ENCODE data around the gene SLC2A4RG. TPM values are rescaled to one million over a fixed set of nuclear protein-coding genes. Genes with fewer than 3 reads are reported as not detected.
A peak's percentile ranks its signal among the peaks of the same experiment; 100 is the strongest.

The SLC2A4RG gene
- total and polyA plus RNA-seq, 2 of the 13 experiments (the other 11 are each of a cell fraction or from before 2014, with no cell fraction given) = 91.4 to 95.9 TPM

GRCh38 chr20:63697357-63697867 is 42.2 kb upstream of the SLC2A4RG start (continued):
- TF ChIP-seq AHDC1 (CRISPR knock-in tag; IDR thresholded peaks at IDR 0.05; ENCODE audit: borderline replicate concordance) (peak; percentile 16; the same call in 1 of the 2 replicates), MLX (CRISPR knock-in tag; IDR thresholded peaks at IDR 0.05) (no peak), PBX2 (CRISPR knock-in tag; IDR thresholded peaks at IDR 0.05) (no peak), RBFOX2 (IDR thresholded peaks at IDR 0.05; ENCODE audit: low read depth, low read length) (0 out of 2 replicates have a peak, but pooled peaks have one; percentile 5), POLR2A (IDR thresholded peaks at IDR 0.05; ENCODE audit: insufficient read depth in 1 of 2, low read depth in 2 of 2, low read length in 2 of 2) (peak in 1 of 2 experiments; percentile 49; a peak in 2 of 4 replicates), ZSCAN30 (CRISPR knock-in tag; IDR thresholded peaks at IDR 0.05) (no peak), AKAP8 (CRISPR knock-in tag; IDR thresholded peaks at IDR 0.05) (peak; percentile 22; the same call in 1 of the 2 replicates), TARDBP (CRISPR knock-in tag; IDR thresholded peaks at IDR 0.05) (no peak), ZFP36 (IDR thresholded peaks at IDR 0.05; ENCODE audit: borderline replicate concordance, low read depth, low read length, partially characterized antibody) (no peak), KMT2B (CRISPR knock-in tag; IDR thresholded peaks at IDR 0.05) (no peak), ZNF253 (CRISPR knock-in tag; IDR thresholded peaks at IDR 0.05; ENCODE audit: borderline replicate concordance) (no peak), CENPBD1 (CRISPR knock-in tag; IDR thresholded peaks at IDR 0.05; ENCODE audit: borderline replicate concordance, low read depth) (no peak), BHLHE40 (IDR thresholded peaks at IDR 0.05; ENCODE audit: low read length) (peak; percentile 50; the same call in 1 of the 2 replicates), ZSCAN31 (CRISPR knock-in tag; IDR thresholded peaks at IDR 0.05; ENCODE audit: low read depth) (no peak), HINFP (CRISPR knock-in tag; IDR thresholded peaks at IDR 0.05; ENCODE audit: low read depth) (peak; percentile 50; the same call in 1 of the 2 replicates), GPN1 (CRISPR knock-in tag; IDR thresholded peaks at IDR 0.05; ENCODE audit: borderline replicate concordance) (no peak), MED8 (CRISPR knock-in tag; IDR thresholded peaks at IDR 0.05; ENCODE audit: insufficient replicate concordance) (no peak), RAD51 (IDR thresholded peaks at IDR 0.05; ENCODE audit: borderline replicate concordance) (no peak), LBX2 (CRISPR knock-in tag; IDR thresholded peaks at IDR 0.05; ENCODE audit: borderline replicate concordance) (0 out of 2 replicates have a peak, but pooled peaks have one; percentile 49), ZNF441 (CRISPR knock-in tag; IDR thresholded peaks at IDR 0.05; ENCODE audit: borderline replicate concordance) (no peak), PCBP1 (IDR thresholded peaks at IDR 0.05; ENCODE audit: borderline replicate concordance, low read depth, low read length) (no peak)

Measured in HepG2 (cell line).